Esophagus squamous epithelium (tissue), 5 donors: ENCODE data around the gene NFKB1. TPM values are rescaled to one million over a fixed set of nuclear protein-coding genes. Genes with fewer than 3 reads are reported as not detected.

ENCODE experiments used
- DNase-seq: peaks from one replicate; lab custom pipeline; 2025; lab: John Stamatoyannopoulos, UW
- H3K27ac ChIP-seq, 4 donors: fragments of 200-600 bp; sonication (generic); one replicate each; pipeline ENCODE4 v1.5.1; 2016 to 2019; ENCODE audit warnings: mild to moderate bottlenecking in 1 of 4
- H3K27me3 ChIP-seq, 4 donors: fragments of 200-600 bp; sonication (generic); 1 replicate in 3 of 4; 2 replicates in 1 of 4; pipeline versions ENCODE4 v1.5.1 to v1.6.0; 2017 to 2021; ENCODE audit warnings: antibody characterized with exemption in 1 of 4
- H3K36me3 ChIP-seq, 3 donors: fragments of 200-600 bp; sonication (generic); one replicate each; pipeline ENCODE4 v1.5.1; 2016 to 2019
- H3K4me1 ChIP-seq, 3 donors: fragments of 200-600 bp; sonication (generic); one replicate each; pipeline ENCODE4 v1.5.1; 2017 to 2019
- H3K4me3 ChIP-seq, 4 donors: fragments of 200-600 bp; sonication (generic); 1 replicate in 3 of 4; 2 replicates in 1 of 4; pipeline ENCODE4 v1.5.1; 2016 to 2019; ENCODE audit warnings: mild to moderate bottlenecking in 2 of 4, moderate library complexity in 1 of 4
- H3K9me3 ChIP-seq, 3 donors: fragments of 200-600 bp; sonication (generic); one replicate each; pipeline ENCODE4 v1.5.1; 2016 to 2019
- CTCF ChIP-seq, 6 experiments: fragments of 450-650 bp in 4 of 6; fragments of 200-600 bp in 2 of 6; sonication (generic) in 2 of 6; IDR thresholded peaks; one replicate each; pipeline ENCODE4 v1.5.1; 2016 to 2019; ENCODE audit warnings: antibody characterized with exemption in 6 of 6, mild to moderate bottlenecking in 4 of 6, moderate library complexity in 4 of 6
- POLR2A ChIP-seq, 4 donors: fragments of 450-650 bp; IDR thresholded peaks; one replicate each; pipeline ENCODE4 v1.6.1; 2017; ENCODE audit warnings: antibody characterized with exemption in 4 of 4, mild to moderate bottlenecking in 4 of 4, moderate library complexity in 3 of 4
- WGBS, 2 donors: methylation state at CpG; one replicate each; pipeline ENCODE4 v1.1.5; 2018; 5-methylcytosine and 5-hydroxymethylcytosine counted together
- intact Hi-C: fragments of 100-400 bp; cut with DNase I; formaldehyde crosslinking; loops from one replicate; pipeline ENCODE4 v1.15.0; 2022
- total RNA-seq, 4 donors: library from RNA; depleted of rRNA; stranded (reverse); fragments of >200 nt; gene quantifications; one replicate each; pipeline ENCODE4 v1.1.0, GENCODE V29; 2016
- donor health status: DM: yes; HTN: yes; CAD: no.

Gene NFKB1
- total RNA-seq, 4 donors from 2014 or later = 33.5 to 47.5 (median 41.4) TPM

GRCh38 chr4:102601586-102602227 is 100.5 kb downstream of the NFKB1 start:
- Histone ChIP-seq H3K9me3 (no peaks in the 10 kb centered on the region), H3K27me3 (no peaks in the 10 kb centered on the region), H3K4me1 (peaks cover 0 to 12% (median 5%) of the 10 kb centered on the region in 3 donors), H3K36me3 (peaks cover 0 to 98% (median 19%) of the 10 kb centered on the region in 3 donors), H3K4me3 (no peak overlapping the region), H3K27ac (no peak overlapping the region)
- no peak for TF ChIP-seq CTCF (IDR thresholded peaks at IDR 0.05)
- TF ChIP-seq POLR2A (IDR thresholded peaks at IDR 0.05) = no peak
- intact Hi-C loops = no loop called here
- 85 to 96% methylated on average over 8 of the region's 8 CpGs for WGBS, 2 donors
- DNase-seq = no peak

- DNase-seq = no peak
- Histone ChIP-seq H3K36me3 (peaks cover 9 to 98% (median 17%) of the 10 kb centered on the region in 3 donors), H3K9me3 (no peaks in the 10 kb centered on the region), H3K27ac (no peak overlapping the region), H3K27me3 (no peaks in the 10 kb centered on the region), H3K4me3 (no peak overlapping the region), H3K4me1 (peaks cover 0 to 4% (median 2%) of the 10 kb centered on the region in 3 donors)
- TF ChIP-seq POLR2A (IDR thresholded peaks at IDR 0.05) (no peak), CTCF (IDR thresholded peaks at IDR 0.05) (no peak)
- intact Hi-C loops = no loop called here
- WGBS, 2 donors = 61 to 73% methylated on average over 2 of the region's 2 CpGs
Measured at GRCh38 chr4:102604222-102604940, 103.2 kb downstream of the NFKB1 start.

GRCh38 chr4:102606261-102606660 is 105.1 kb downstream of the NFKB1 start:
- Histone ChIP-seq H3K9me3 (no peaks in the 10 kb centered on the region), H3K36me3 (peaks cover 9 to 99% (median 22%) of the 10 kb centered on the region in 3 donors), H3K4me3 (no peak overlapping the region), H3K4me1 (peaks cover 0 to 2% (median 0%) of the 10 kb centered on the region in 3 donors), H3K27ac (no peak overlapping the region), H3K27me3 (no peaks in the 10 kb centered on the region)
- intact Hi-C loops = no loop called here
- DNase-seq = no peak
- 82 to 90% methylated on average over 3 of the region's 3 CpGs for WGBS, 2 donors
- no peak for TF ChIP-seq CTCF (IDR thresholded peaks at IDR 0.05)
- TF ChIP-seq POLR2A (IDR thresholded peaks at IDR 0.05) = no peak

GRCh38 chr4:102606846-102607450 is 105.8 kb downstream of the NFKB1 start:
- Histone ChIP-seq H3K36me3 (peaks cover 15 to 99% (median 24%) of the 10 kb centered on the region in 3 donors), H3K4me3 (no peak overlapping the region), H3K27me3 (no peaks in the 10 kb centered on the region), H3K27ac (no peak overlapping the region), H3K9me3 (no peaks in the 10 kb centered on the region), H3K4me1 (peaks cover 0 to 9% (median 3%) of the 10 kb centered on the region in 3 donors)
- DNase-seq = no peak
- WGBS, 2 donors = 70 to 85% methylated on average over 3 to 7 of the region's 7 CpGs
- intact Hi-C loops = no loop called here
- TF ChIP-seq CTCF (IDR thresholded peaks at IDR 0.05) = no peak
- no peak for TF ChIP-seq POLR2A (IDR thresholded peaks at IDR 0.05)

GRCh38 chr4:102608190-102608589 is 107.0 kb downstream of the NFKB1 start:
- intact Hi-C loops = no loop called here
- no peak for TF ChIP-seq CTCF (IDR thresholded peaks at IDR 0.05)
- TF ChIP-seq POLR2A (IDR thresholded peaks at IDR 0.05) = no peak
- H3K9me3 ChIP-seq = no peaks in the 10 kb centered on the region
- H3K4me3 ChIP-seq = no peak overlapping the region
- H3K27ac ChIP-seq = no peak overlapping the region
- 37 to 65% methylated on average over 1 of the region's 1 CpG for WGBS, 2 donors
- H3K36me3 ChIP-seq = peaks cover 15 to 99% (median 24%) of the 10 kb centered on the region in 3 donors
- H3K4me1 ChIP-seq = peaks cover 0 to 21% (median 6%) of the 10 kb centered on the region in 3 donors
- H3K27me3 ChIP-seq = no peaks in the 10 kb centered on the region
- DNase-seq = no peak
